ENCODE results near the gene CELF2. TPM values are rescaled to one million over a fixed set of nuclear protein-coding genes. Genes with fewer than 3 reads are reported as not detected.

Gene CELF2
- total RNA-seq, 1 donor from 2014 or later, result 89.2 TPM

- Mint-ChIP-seq H3K27me3 (peaks cover 20% of the 10 kb centered on the region), H3K4me3 (no peak overlapping the region), H3K36me3 (ENCODE audit: low read depth) (no peaks in the 10 kb centered on the region), H3K4me1 (no peaks in the 10 kb centered on the region), H3K9me3 (no peaks in the 10 kb centered on the region), H3K27ac (no peak overlapping the region)
- intact Hi-C loops (cut with micrococcal nuclease), result loop anchor here (10.0 kb wide), 1 partner anchor 1617 kb away; no protein-coding TSS in a partner anchor
- TF ChIP-seq CTCF (IDR thresholded peaks at IDR 0.05), result no peak
- POLR2A ChIA-PET, result no interaction called here
- CTCF ChIA-PET, result interaction anchor here (0.7 kb wide), 1 partner anchor 759 kb away, joined by 3 read pairs; no protein-coding TSS in a partner anchor
- no peak for ATAC-seq (ENCODE audit: low read depth)
- DNase-seq, result no peak
These were observed 40.3 kb downstream of the CELF2 start for GRCh38 chr10:11057994-11058393.

GRCh38 chr10:11058965-11059364, 41.3 kb downstream of the CELF2 start:
- no peak overlapping the region for H3K4me3 Mint-ChIP-seq
- no peak for TF ChIP-seq CTCF (IDR thresholded peaks at IDR 0.05)
- DNase-seq (no peak), ATAC-seq (ENCODE audit: low read depth) (no peak)
- H3K4me1 Mint-ChIP-seq, result no peaks in the 10 kb centered on the region
- no peaks in the 10 kb centered on the region for H3K9me3 Mint-ChIP-seq
- peaks cover 20% of the 10 kb centered on the region for H3K27me3 Mint-ChIP-seq
- intact Hi-C loops (cut with micrococcal nuclease), result loop anchor here (10.0 kb wide), 1 partner anchor 1616 kb away; no protein-coding TSS in a partner anchor
- no peaks in the 10 kb centered on the region for H3K36me3 Mint-ChIP-seq (ENCODE audit: low read depth)
- ChIA-PET POLR2A (no interaction called here), CTCF (no interaction called here)
- no peak overlapping the region for H3K27ac Mint-ChIP-seq

GRCh38 chr10:11063856-11064255, 46.2 kb downstream of the CELF2 start:
- no peak overlapping the region for H3K27ac Mint-ChIP-seq
- intact Hi-C loops (cut with micrococcal nuclease), result no loop called here
- no peak for ATAC-seq (ENCODE audit: low read depth)
- H3K4me3 Mint-ChIP-seq, result no peak overlapping the region
- POLR2A ChIA-PET, result no interaction called here
- H3K9me3 Mint-ChIP-seq, result no peaks in the 10 kb centered on the region
- H3K4me1 Mint-ChIP-seq, result no peaks in the 10 kb centered on the region
- CTCF ChIA-PET, result no interaction called here
- no peak for TF ChIP-seq CTCF (IDR thresholded peaks at IDR 0.05)
- peaks cover 8% of the 10 kb centered on the region for H3K27me3 Mint-ChIP-seq
- no peak for DNase-seq
- H3K36me3 Mint-ChIP-seq (ENCODE audit: low read depth), result no peaks in the 10 kb centered on the region

- Mint-ChIP-seq H3K27me3 (peaks cover 2% of the 10 kb centered on the region), H3K36me3 (ENCODE audit: low read depth) (no peaks in the 10 kb centered on the region), H3K4me3 (no peak overlapping the region), H3K9me3 (no peaks in the 10 kb centered on the region), H3K4me1 (no peaks in the 10 kb centered on the region), H3K27ac (no peak overlapping the region)
- DNase-seq, result no peak
- intact Hi-C loops (cut with micrococcal nuclease), result no loop called here
- CTCF ChIA-PET, result no interaction called here
- POLR2A ChIA-PET, result no interaction called here
- ATAC-seq (ENCODE audit: low read depth), result no peak
- no peak for TF ChIP-seq CTCF (IDR thresholded peaks at IDR 0.05)
These were observed 47.2 kb downstream of the CELF2 start for GRCh38 chr10:11064832-11065231.

GRCh38 chr10:11065567-11065966, 47.9 kb downstream of the CELF2 start:
- CTCF ChIA-PET, result no interaction called here
- ATAC-seq (ENCODE audit: low read depth), result no peak
- POLR2A ChIA-PET, result no interaction called here
- no peaks in the 10 kb centered on the region for H3K9me3 Mint-ChIP-seq
- intact Hi-C loops (cut with micrococcal nuclease), result no loop called here
- H3K27ac Mint-ChIP-seq, result no peak overlapping the region
- no peak for DNase-seq
- H3K4me1 Mint-ChIP-seq, result no peaks in the 10 kb centered on the region
- peaks cover 2% of the 10 kb centered on the region for H3K27me3 Mint-ChIP-seq
- H3K36me3 Mint-ChIP-seq (ENCODE audit: low read depth), result no peaks in the 10 kb centered on the region
- no peak overlapping the region for H3K4me3 Mint-ChIP-seq
- TF ChIP-seq CTCF (IDR thresholded peaks at IDR 0.05), result no peak
